SK-N-MC (cell line): ENCODE results near the gene SYT13.

Experiments used
- DNase-seq: peaks from one replicate; pipeline ENCODE4 v3.0.0-alpha.2; 2011; ENCODE audit warnings: low read depth, low spot score
- H3K27ac ChIP-seq: fragments of 200-600 bp; sonication (generic); 2 replicates; pipeline ENCODE4 v1.5.1; 2016; ENCODE audit warnings: mixed run types
- H3K36me3 ChIP-seq: fragments of 200-600 bp; sonication (generic); 2 replicates; pipeline ENCODE4 v1.6.1; 2017; ENCODE audit warnings: antibody characterized with exemption, low read length, mixed read lengths; ENCODE audit not compliant: insufficient read depth
- H3K4me3 ChIP-seq: fragments of 200-600 bp; sonication (generic); 2 replicates; pipeline ENCODE4 v1.5.1; 2016
- H3K9ac ChIP-seq: fragments of 200-600 bp; sonication (generic); 2 replicates; pipeline ENCODE4 v1.8.0; 2017; ENCODE audit warnings: mixed run types, mixed read lengths; ENCODE audit not compliant: insufficient read length
- H3K9me3 ChIP-seq: fragments of 200-600 bp; sonication (generic); 2 replicates; pipeline ENCODE4 v1.6.1; 2017; ENCODE audit warnings: low read depth, mild to moderate bottlenecking, antibody characterized with exemption, low read length, moderate library complexity, mixed read lengths
- EZH2 ChIP-seq: fragments of 200-600 bp; sonication (generic); IDR thresholded peaks from one replicate; pipeline ENCODE4 v1.6.1; 2017; ENCODE audit warnings: antibody characterized with exemption
- FOXP2 ChIP-seq: optimal IDR thresholded peaks from 2 replicates; pipeline ENCODE3; 2011; ENCODE audit warnings: mild to moderate bottlenecking, moderate library complexity; ENCODE audit not compliant: insufficient read depth; ENCODE audit errors: extremely low read length, control extremely low read depth
- POLR2AphosphoS5 ChIP-seq: IDR thresholded peaks from 2 replicates; pipeline ENCODE4 v1.6.1; 2012; ENCODE audit warnings: mild to moderate bottlenecking, low read depth, low read length, borderline replicate concordance

The SYT13 gene

GRCh38 chr11:45272701-45273100 lies 13.4 kb downstream of the SYT13 start:
- Histone ChIP-seq H3K9ac (no peak overlapping the region), H3K36me3 (no peaks in the 10 kb centered on the region), H3K27ac (no peak overlapping the region), H3K9me3 (no peaks in the 10 kb centered on the region), H3K4me3 (no peak overlapping the region)
- TF ChIP-seq EZH2 = no peak
- no peak for TF ChIP-seq FOXP2
- TF ChIP-seq POLR2AphosphoS5 = no peak
- DNase-seq = no peak

- no peak for TF ChIP-seq FOXP2
- no peak for TF ChIP-seq EZH2
- TF ChIP-seq POLR2AphosphoS5 = no peak
- no peak overlapping the region for H3K4me3 ChIP-seq
- no peak overlapping the region for H3K27ac ChIP-seq
- DNase-seq = no peak
- no peak overlapping the region for H3K9ac ChIP-seq
- no peaks in the 10 kb centered on the region for H3K36me3 ChIP-seq
- H3K9me3 ChIP-seq = no peaks in the 10 kb centered on the region
Measured at GRCh38 chr11:45270946-45271716, 15.0 kb downstream of the SYT13 start.

- DNase-seq = no peak
- no peak for TF ChIP-seq EZH2
- TF ChIP-seq FOXP2 = no peak
- TF ChIP-seq POLR2AphosphoS5 = no peak
Measured at GRCh38 chr11:45269678-45270077, 16.5 kb downstream of the SYT13 start.

GRCh38 chr11:45267652-45268299 lies 18.4 kb downstream of the SYT13 start:
- no peak overlapping the region for H3K4me3 ChIP-seq
- DNase-seq = no peak

More at GRCh38 chr11:45269678-45270077, 16.5 kb downstream of the SYT13 start:
- Histone ChIP-seq H3K9ac (no peak overlapping the region), H3K27ac (no peak overlapping the region), H3K36me3 (no peaks in the 10 kb centered on the region), H3K4me3 (no peak overlapping the region), H3K9me3 (no peaks in the 10 kb centered on the region)

GRCh38 chr11:45267052-45267451 lies 19.1 kb downstream of the SYT13 start:
- no peak overlapping the region for H3K4me3 ChIP-seq
- H3K27ac ChIP-seq = no peak overlapping the region
- H3K9ac ChIP-seq = no peak overlapping the region
- no peak for DNase-seq
- H3K9me3 ChIP-seq = no peaks in the 10 kb centered on the region
- TF ChIP-seq FOXP2 (no peak), POLR2AphosphoS5 (no peak), EZH2 (no peak)
- no peaks in the 10 kb centered on the region for H3K36me3 ChIP-seq

More at GRCh38 chr11:45267652-45268299, 18.4 kb downstream of the SYT13 start:
- Histone ChIP-seq H3K9ac (no peak overlapping the region), H3K27ac (no peak overlapping the region), H3K9me3 (no peaks in the 10 kb centered on the region), H3K36me3 (no peaks in the 10 kb centered on the region)
- no peak for TF ChIP-seq FOXP2
- no peak for TF ChIP-seq EZH2
- TF ChIP-seq POLR2AphosphoS5 = no peak

- Histone ChIP-seq H3K9me3 (no peaks in the 10 kb centered on the region), H3K27ac (no peak overlapping the region), H3K9ac (no peak overlapping the region), H3K4me3 (no peak overlapping the region), H3K36me3 (no peaks in the 10 kb centered on the region)
- DNase-seq = no peak
- TF ChIP-seq POLR2AphosphoS5 (no peak), FOXP2 (no peak), EZH2 (no peak)
Measured at GRCh38 chr11:45266676-45267020, 19.5 kb downstream of the SYT13 start.

- Histone ChIP-seq H3K27ac (no peak overlapping the region), H3K36me3 (no peaks in the 10 kb centered on the region), H3K4me3 (no peak overlapping the region), H3K9me3 (no peaks in the 10 kb centered on the region), H3K9ac (no peak overlapping the region)
- DNase-seq = no peak
- TF ChIP-seq FOXP2 (no peak), POLR2AphosphoS5 (no peak), EZH2 (no peak)
Measured at GRCh38 chr11:45265969-45266675, 20.0 kb downstream of the SYT13 start.

- no peaks in the 10 kb centered on the region for H3K9me3 ChIP-seq
- DNase-seq = no peak
- TF ChIP-seq EZH2 (no peak), POLR2AphosphoS5 (no peak), FOXP2 (no peak)
- no peak overlapping the region for H3K9ac ChIP-seq
- no peaks in the 10 kb centered on the region for H3K36me3 ChIP-seq
- no peak overlapping the region for H3K27ac ChIP-seq
- H3K4me3 ChIP-seq = no peak overlapping the region
Measured at GRCh38 chr11:45264839-45265515, 21.2 kb downstream of the SYT13 start.
